Activated CD8-positive, alpha-beta memory T cell treated with anti-CD3 and anti-CD28 coated beads, Interleukin-2, amount 50 U/mL, for 1 hour (primary cell): ENCODE results near the gene SLC25A47.
"Not testable (repeated sequence)": the region's sequence is repeated elsewhere in the genome, so short reads cannot be mapped to it uniquely, and the experiment has no call there.

Source experiments
- DNase-seq: peaks from one replicate; pipeline ENCODE4 v3.0.0-alpha.2; 2020; ENCODE audit errors: extremely low read depth

The SLC25A47 gene

DNA sequence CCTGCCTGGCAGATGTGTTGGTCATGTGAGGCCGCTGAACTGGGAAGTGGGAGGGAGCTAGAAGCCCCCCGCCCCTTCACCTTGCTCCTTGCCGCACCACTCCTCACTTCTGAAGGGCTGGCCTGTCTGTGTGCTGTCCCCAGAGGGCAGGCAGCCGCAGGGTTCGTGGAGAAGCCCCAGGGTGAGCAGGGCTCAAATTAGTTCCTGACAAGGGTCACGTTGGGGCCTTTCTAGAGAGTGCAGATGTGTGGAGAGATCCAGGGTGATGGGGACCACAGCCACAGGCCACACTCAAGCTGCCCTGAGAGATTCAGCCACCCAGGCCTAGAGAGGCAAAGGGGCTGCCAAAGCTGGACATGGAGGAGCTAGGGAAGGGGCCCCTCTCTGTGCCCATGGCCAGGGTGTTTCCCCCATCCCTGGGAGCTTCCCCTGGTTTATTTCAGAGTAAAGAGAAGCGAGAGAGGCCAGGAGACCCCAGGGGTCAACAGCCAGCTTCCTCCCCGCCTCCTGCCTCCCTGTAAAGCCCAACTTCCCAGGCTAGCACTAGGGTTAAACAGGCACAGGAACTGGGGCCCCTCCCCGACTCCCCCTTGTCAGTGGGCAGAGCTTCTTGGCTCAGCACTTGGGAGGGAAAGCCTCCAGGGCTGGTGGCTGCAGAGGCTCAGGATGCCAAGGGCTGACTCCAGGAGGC, 33.1 kb upstream of the SLC25A47 start:
- DNase-seq: no peak

DNA sequence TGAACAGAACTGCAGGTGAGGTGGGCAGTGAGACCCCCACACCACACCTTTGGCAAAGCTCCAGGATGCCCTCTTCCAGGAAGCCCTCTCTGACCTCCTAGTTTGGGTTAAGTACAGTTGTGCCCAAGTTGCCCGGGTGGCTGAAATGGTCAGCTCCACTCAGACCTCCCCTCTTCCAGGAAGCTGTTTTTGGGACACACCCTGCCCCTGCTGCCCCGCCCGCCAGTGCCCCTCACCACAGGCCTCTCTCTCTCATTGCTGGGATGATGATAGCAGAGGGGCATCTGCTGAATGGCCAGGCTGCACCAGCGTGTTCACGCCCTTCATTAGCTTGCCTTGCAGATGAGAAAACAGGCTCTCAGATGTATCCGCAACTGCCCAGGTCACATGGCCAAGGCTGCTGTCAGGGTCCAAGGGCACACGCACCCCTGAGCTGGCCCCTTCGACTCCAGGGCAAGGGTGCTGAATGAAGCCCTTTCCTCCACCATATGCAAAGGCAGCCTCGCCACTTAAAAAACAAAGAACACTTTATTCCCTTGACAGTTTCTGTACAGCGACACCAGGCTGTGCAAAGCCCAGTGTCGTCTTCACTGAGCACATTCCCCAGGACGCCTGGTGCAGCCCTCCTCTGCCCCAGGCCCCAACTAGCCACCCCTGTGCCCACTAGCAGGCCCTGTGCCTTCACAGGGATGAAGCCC, 32.4 kb upstream of the SLC25A47 start:
- DNase-seq: no peak

GRCh38 chr14:100291305-100292075, 31.6 kb upstream of the SLC25A47 start:
- DNase-seq: no peak

DNA sequence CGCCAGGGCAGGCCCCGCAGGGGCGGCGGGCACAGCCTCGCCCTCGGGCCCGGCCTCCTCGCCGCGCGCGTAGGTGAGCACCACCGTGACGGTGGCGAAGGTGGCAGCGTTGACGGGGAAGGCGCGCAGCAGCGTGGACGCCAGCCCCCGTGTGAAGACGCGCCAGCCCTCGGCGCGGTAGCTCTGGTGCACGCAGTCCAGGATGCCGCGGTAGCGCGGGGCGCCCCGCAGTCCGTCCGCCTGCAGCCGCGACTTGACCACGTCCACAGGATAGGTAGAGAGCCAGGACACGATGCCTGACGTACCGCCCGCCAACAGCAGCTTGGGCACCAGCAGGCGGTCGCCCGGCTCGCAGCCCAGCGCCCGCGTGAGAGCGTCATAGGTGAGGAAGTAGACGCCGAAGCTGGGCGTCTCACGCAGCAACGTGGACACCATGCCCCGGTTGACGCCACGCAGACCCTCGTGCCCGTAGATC, 30.8 kb upstream of the SLC25A47 start:
- no peak for DNase-seq

DNA sequence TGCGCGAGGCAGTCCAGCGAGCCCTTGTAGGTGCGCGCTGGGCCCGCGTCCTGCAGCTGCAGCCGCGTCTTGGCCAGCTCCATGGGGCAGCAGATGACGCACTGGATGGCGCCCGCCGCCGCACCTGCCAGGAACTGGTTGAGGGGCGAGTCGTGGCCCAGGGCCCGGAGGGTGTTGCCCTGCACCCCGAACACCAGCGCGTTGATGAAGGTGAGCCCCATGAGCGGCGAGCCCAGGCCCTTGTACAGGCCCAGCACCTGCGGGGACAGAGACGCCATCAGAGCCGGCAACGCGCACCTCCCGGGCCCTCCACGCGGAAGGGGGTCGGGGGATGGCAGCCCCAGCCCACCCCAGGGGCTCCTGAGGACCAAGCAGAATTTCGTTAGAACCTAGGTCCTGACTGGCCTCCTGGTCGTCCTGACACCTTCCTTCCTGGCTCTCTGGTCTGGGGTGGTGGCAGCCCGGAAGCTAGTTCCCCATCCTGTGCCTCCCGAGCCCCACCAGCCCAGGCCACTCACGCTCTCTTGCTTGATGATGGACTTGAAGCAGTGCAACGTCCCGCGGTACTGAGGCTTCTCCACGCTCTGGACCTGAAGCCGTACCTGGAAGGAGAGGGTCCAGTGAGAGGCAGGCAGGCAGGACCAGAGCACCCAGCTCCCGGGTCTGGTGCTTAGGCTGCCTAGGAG, 30.2 kb upstream of the SLC25A47 start:
- no peak for DNase-seq

- no peak for DNase-seq
Observed at GRCh38 chr14:100293497-100294212, 29.5 kb upstream of the SLC25A47 start.

DNA sequence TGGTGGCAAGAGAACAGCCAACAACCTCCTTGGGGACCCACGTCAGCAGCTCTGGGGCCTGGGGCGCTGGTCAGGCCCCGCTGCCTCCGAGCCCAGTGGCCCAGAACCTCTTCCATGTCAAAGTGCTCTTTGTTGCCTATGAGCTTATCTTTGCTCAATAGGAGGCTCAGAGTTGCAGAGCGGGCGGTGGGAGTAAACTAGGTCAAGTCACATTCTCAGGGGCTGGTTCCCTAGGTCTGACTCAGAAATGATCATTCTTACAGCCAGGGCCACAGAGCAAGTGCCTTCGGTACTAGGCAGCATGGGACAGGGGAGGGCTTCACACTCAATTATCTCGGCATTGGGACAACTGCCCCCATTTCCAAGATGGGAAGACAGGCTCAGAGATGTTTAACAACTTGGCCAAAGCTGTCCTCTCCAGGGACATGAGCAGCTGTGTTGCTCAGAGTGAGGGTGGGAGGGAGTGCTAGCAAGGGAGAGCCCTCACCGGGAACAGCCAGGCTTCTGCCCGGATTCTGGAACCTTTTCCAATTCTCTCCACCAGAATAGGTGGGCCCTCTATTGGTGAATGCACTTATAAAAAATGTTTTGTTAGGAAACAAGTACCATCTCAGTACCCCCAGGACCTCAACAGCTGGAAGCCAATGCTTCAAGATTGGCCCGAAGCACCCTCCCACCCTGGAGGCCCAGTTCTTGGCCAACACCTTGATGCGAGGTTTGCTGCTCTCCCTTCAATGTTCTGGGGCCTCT, 28.8 kb upstream of the SLC25A47 start:
- DNase-seq: no peak

DNA sequence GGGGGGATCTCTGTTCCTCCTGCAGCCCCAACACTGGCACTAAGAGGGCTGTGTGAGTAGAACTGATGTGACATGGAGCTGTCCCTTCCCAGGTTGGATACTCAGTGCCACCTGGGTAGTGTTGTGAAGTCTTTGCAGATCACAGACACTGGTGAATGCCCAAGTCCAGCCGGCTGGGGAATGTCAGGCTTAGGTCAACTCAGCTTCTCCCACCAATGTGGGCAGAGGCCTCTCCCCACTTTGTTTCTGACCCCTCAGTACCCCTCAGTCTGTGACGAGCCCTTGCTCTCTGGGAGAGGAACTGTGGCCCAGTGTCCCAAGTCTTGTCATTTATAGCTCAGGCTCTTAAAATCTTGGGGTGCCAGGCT, 28.2 kb upstream of the SLC25A47 start:
- DNase-seq: no peak

DNA sequence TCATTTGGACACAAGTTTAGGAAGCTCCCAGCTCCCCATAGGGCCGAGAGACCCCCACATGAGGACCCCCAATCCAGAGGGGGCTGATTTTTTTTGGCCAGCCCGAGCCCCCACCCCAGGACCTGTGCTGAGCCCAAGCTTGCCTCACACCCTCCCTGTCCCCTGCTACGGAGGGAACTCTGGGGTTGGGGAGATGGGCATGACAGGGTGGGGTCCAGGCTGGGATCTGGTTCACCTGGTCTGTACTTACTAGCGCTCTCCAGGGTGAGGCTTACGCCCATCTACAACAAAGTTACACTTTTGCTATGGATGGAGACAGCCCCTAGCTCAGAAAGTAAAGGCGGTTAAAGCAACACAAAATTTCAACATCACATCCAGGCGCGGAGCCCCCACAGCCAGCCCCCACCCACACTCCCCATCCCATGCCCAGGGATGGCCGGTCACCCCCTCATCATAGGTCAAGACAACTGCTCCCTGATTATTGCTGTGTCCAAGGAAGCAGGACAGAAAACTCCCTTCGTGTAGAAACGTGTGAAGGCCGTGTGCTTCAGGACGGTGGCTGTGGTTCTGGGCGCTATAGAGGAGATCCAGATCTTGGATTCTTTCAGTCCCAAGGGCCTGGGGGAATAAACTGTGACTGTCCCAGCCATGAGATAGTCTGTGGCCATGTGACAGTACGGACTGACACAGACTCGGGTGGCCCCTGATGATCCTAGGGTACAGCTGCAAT, 27.6 kb upstream of the SLC25A47 start:
- no peak for DNase-seq

GRCh38 chr14:100296106-100296651, 27.0 kb upstream of the SLC25A47 start:
- DNase-seq: no peak

- DNase-seq: not testable (repeated sequence)
Observed at GRCh38 chr14:100296729-100297128, 26.4 kb upstream of the SLC25A47 start.

DNA sequence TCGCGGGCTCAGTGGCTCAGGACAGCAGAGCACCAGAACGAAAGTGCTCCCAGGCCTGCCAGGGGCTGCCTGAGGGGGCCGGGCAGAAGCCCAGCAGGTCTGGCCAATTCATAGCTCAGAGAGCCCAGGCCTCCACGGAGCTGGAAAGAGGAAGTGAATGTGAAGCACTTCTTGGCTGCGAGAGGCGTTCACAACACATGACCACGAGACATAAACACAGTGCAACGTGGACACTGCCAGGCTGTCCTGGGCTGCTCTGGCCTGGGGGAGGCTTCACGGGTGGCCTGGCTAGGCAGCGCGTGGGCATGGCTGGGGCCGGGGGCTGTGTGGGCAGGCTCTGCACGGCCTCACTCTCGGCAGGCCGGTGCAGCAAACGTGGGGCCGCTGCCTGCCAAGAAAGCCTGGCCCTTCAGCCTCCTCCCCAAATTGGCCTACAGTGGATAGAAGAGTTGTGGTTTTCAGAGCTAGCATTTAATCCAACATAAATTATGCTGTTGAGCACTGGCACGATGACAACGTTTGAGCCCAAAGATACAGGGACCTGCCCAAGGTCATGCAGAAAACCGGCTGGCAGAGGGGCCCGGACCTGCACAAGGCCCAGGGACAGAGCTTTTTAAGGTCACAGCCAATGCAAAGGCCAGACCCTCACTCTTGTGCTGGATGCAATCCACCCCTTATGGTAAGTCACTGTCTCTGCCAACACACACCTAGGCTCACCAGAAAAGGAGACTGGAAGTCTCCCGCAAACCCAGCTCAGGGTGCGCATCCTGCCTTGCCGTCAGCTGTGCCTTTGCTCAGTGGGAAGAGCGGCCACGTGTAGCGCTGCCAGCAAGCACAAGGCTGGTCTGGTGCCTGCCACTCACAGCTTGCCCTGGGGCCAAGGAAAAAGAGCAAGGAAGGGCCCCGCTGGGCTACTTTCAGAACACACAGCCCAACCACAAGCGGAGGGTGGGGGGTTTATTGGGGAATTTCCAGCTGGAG, 25.5 kb upstream of the SLC25A47 start:
- no peak for DNase-seq

DNA sequence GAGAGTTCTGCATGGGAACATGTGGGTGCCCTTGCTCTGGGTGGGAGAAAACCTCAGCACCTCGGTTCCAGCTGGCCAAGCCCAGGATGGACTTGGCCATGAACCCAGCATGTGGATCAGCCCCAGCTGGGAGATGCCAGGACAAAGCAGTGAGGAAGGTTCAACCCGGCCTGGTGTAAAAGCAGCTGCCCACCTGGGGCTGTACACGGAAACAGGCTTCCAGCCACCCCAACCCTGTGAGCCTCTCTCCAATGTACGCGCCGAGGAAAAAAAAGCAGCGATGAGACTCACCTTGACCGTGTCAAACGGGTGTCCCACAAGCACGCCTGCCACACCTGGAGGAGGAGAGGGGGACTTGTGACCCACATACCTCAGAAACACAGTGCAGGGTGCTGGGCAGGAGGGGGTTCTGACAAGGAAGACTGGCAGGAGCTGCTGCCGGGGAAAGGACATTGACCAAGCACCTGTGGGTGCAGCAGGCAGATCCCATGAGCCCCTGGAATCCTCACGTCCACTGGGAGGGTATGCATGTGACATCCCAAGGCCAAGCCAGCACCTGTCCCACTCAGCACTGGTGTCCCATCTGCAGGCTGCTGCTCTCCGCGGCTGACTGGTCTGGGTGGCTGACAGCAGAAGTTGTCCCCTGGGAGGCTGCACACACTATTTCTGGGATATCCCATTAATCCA, 24.4 kb upstream of the SLC25A47 start:
- no peak for DNase-seq

- DNase-seq: no peak
Observed at GRCh38 chr14:100299238-100299560, 23.9 kb upstream of the SLC25A47 start.

- no peak for DNase-seq
Observed at GRCh38 chr14:100302616-100303015, 20.5 kb upstream of the SLC25A47 start.

- no peak for DNase-seq
Observed at GRCh38 chr14:100303179-100303578, 20.0 kb upstream of the SLC25A47 start.

GRCh38 chr14:100303925-100304324, 19.2 kb upstream of the SLC25A47 start:
- DNase-seq: no peak

GRCh38 chr14:100304825-100305323, 18.3 kb upstream of the SLC25A47 start:
- no peak for DNase-seq
